ENCODE results near the gene COL19A1. TPM values are rescaled to one million over a fixed set of nuclear protein-coding genes. Genes with fewer than 3 reads are reported as not detected.

Gene COL19A1
- total and polyA plus RNA-seq, 9 of the 15 experiments (the other 6 are each of a cell fraction or from before 2014, with no cell fraction given) = not detected

- no peaks in the 10 kb centered on the region for H3K9me1 ChIP-seq (ENCODE audit: control insufficient read depth, insufficient read depth, low read length)
- ATAC-seq (no peak), FAIRE-seq (no peak), DNase-seq (ENCODE audit: extremely low read depth in 1 of 4, low spot score in 3 of 4) (no peak)
- ChIA-PET POLR2A (no interaction called here), CTCF (ENCODE audit: low intra/inter-chr PET ratio) (no interaction called here)
- in situ Hi-C loops (cut with MboI) = no loop called here
- H3K4me2 ChIP-seq (ENCODE audit: insufficient read depth, low read length) = no peak overlapping the region
- no peaks in the 10 kb centered on the region for H3K36me3 ChIP-seq (ENCODE audit: control insufficient read depth, insufficient read depth, low read length)
- TF ChIP-seq PREB (CRISPR knock-in tag; IDR thresholded peaks at IDR 0.05) (no peak), RBM17 (IDR thresholded peaks at IDR 0.05; ENCODE audit: borderline replicate concordance, low read depth, low read length) (no peak), JUN (IDR thresholded peaks at IDR 0.05; ENCODE audit: borderline replicate concordance, low read depth, low read length) (no peak), JUN (CRISPR knock-in tag; IDR thresholded peaks at IDR 0.05; ENCODE audit: borderline replicate concordance) (no peak), ETV1 (tag; conservative IDR thresholded peaks at IDR 0.05; ENCODE audit: low read depth) (no peak), TFAP4 (CRISPR knock-in tag; IDR thresholded peaks at IDR 0.05; ENCODE audit: borderline replicate concordance) (no peak), ATF6 (CRISPR knock-in tag; IDR thresholded peaks at IDR 0.05) (no peak), ZNF184 (CRISPR knock-in tag; IDR thresholded peaks at IDR 0.05) (no peak), DACH1 (IDR thresholded peaks at IDR 0.05; ENCODE audit: partially characterized antibody) (no peak), CCNT2 (IDR thresholded peaks at IDR 0.05; ENCODE audit: borderline replicate concordance, extremely low read depth, insufficient read length, low read depth, low read length) (no peak), TEAD4 (IDR thresholded peaks at IDR 0.05; ENCODE audit: low read length) (no peak), TEAD4 (CRISPR knock-in tag; IDR thresholded peaks at IDR 0.05; ENCODE audit: borderline replicate concordance) (no peak), SMC3 (conservative IDR thresholded peaks at IDR 0.05; ENCODE audit: insufficient read depth, low read depth, low read length) (no peak), BRF1 (IDR thresholded peaks at IDR 0.05; ENCODE audit: borderline replicate concordance, extremely low read depth, insufficient read length) (no peak), RBM39 (optimal IDR thresholded peaks at IDR 0.05; ENCODE audit: low read depth, low read length) (no peak)
- no peaks in the 10 kb centered on the region for H4K20me1 ChIP-seq (replicated peaks; ENCODE audit: control insufficient read depth, insufficient read depth, low read length)
- no peaks in the 10 kb centered on the region for H3K4me1 ChIP-seq (replicated peaks in 1 of 2; ENCODE audit: control insufficient read depth in 2 of 2, insufficient read depth in 2 of 2, low read length in 2 of 2)
- H3K9ac ChIP-seq (ENCODE audit: insufficient read depth in 1 of 2, low read depth in 2 of 2, low read length in 2 of 2) = no peak overlapping the region
- no peak overlapping the region for H3K4me3 ChIP-seq
- H3K79me2 ChIP-seq (ENCODE audit: control insufficient read depth, insufficient read depth, low read length) = no peaks in the 10 kb centered on the region
- H3K9me3 ChIP-seq (replicated peaks; ENCODE audit: control insufficient read depth, insufficient read depth, low read depth, low read length) = no peaks in the 10 kb centered on the region
- H2AFZ ChIP-seq (ENCODE audit: low read depth, low read length) = no peak overlapping the region
- no peak overlapping the region for H3K27ac ChIP-seq (ENCODE audit: extremely low read depth, low read depth, low read length)
- no peaks in the 10 kb centered on the region for H3K27me3 ChIP-seq (ENCODE audit: control insufficient read depth in 2 of 2, insufficient read depth in 2 of 2, low read length in 2 of 2)
- intact Hi-C loops (cut with micrococcal nuclease) = no loop called here
- BruUV-seq (replicated peaks) = no TSS peak
- WGBS (ENCODE audit: insufficient coverage, low coverage, missing lambda C conversion rate) = 2% methylated on average over 2 of the region's 2 CpGs
Measured at GRCh38 chr6:70061546-70061945, 195.2 kb downstream of the COL19A1 start.
